Daoy (cell line): ENCODE measurements around the gene FLG. TPM values are rescaled to one million over a fixed set of nuclear protein-coding genes. Genes with fewer than 3 reads are reported as not detected.
"Not testable (repeated sequence)": the region's sequence is repeated elsewhere in the genome, so short reads cannot be mapped to it uniquely, and the experiment has no call there.

Experiments
- DNase-seq: peaks from one replicate; pipeline ENCODE4 v3.0.0-alpha.2; 2015; ENCODE audit warnings: low read depth
- total RNA-seq: library from RNA; depleted of rRNA; stranded (reverse); fragments of >200 nt; shearing (Covaris generic); gene quantifications from 2 replicates; pipeline ENCODE4 v1.2.3, GENCODE V29; 2014; rRNA removed

The FLG gene
- total RNA-seq, result 0.24 and 0.34 TPM in 2 replicates

DNA sequence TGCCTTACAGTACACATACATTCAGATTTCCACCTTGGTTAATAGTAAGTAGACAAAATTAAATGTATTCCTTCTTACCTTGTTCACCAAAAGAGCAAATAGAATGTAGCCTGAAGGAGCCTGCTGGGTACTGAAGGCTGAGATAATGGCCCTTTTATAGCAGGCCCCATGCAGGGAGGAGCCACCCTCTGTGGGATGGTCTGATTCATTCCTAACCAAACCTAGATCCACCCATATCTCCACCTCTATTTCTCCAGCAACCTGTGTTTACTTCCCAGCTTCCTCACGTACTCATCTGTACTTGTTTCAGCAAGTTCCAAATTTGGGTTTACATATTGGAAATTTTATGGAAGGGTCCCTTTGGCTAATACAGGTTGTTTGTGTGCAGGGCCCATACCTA, at the start of gene FLG:
FLG (minus strand) TSS at position 129 of the 400 bp plus-strand sequence. CDS start 9,783 bp downstream, outside the sequence.
- DNase-seq, result peak; percentile 24

DNA sequence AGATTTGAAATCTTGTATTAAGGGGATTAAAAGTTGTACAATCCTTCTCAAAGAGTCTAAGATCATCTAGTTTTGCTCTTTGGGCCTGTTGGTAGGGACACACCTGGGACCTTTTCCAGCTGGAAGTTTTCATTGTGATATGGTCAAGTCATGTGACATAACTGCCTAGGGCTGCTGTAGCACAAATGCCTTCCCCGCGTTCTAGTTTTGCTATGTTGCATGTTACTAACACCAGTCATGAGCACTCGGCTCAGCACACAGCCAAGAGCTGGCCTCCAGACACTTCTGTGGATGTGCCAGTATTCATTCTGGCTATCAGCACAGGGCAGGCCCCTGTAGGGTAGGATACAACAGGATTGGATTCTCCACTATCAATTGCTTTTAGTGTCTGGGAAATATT, 49.4 kb upstream of the FLG start:
- no peak for DNase-seq

GRCh38 chr1:152372672-152373071, 47.6 kb upstream of the FLG start:
- no peak for DNase-seq

GRCh38 chr1:152367436-152367835, 42.4 kb upstream of the FLG start:
- no peak for DNase-seq

GRCh38 chr1:152359906-152360305, 34.9 kb upstream of the FLG start, which contains the start of gene FLG2:
Gene FLG2, minus strand, starts transcription at chr1:152360006. Its CDS starts 1,122 bp downstream, at chr1:152358884.
- no peak for DNase-seq

DNA sequence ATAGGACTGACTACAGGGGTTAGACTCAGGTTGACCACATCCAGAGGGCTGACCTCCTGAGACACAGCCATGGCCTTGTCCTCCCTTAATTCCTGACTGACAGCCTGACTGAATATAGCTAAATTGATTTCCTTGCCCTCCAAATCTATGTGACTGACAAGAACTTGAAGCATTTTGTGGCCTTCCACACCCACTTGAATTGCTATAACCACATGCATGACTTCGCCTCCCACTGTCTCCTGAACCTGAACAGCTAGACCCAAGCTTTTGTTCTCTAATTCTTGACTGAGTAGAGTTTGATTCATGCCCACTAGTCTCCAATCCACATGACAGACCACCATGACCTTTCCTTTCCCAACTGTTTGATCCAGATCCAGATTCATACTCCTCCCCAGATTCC, 31.7 kb upstream of the FLG start:
- DNase-seq, result no peak

DNA sequence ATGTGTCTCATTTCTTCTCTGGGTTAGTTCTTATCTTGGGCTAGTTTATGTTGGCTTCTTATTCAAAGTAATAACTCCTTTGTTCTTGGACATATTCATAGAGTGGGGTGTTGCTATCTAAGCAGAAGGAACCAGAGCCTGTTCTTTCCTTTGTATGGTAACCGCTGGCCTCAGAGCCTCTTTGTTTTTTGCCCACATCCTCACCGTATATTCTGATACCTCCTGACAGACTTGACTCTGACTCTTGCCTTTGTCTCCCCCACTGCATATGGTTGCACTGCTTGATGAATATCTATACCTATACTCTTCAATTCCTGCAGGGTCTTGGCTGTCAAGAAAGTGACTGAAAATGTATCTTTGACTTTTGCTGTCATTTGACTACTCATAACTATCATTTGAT, 24.6 kb upstream of the FLG start:
- DNase-seq, result no peak

- peak; percentile 9 for DNase-seq
These were observed 23.4 kb upstream of the FLG start for GRCh38 chr1:152348447-152348846.

- DNase-seq, result peak; percentile 61
These were observed 22.2 kb upstream of the FLG start for GRCh38 chr1:152347116-152347728.

- no peak for DNase-seq
These were observed 19.4 kb upstream of the FLG start for GRCh38 chr1:152344438-152344837.

GRCh38 chr1:152343006-152343405, 18.0 kb upstream of the FLG start:
- no peak for DNase-seq

- DNase-seq, result no peak
These were observed 10.4 kb upstream of the FLG start for GRCh38 chr1:152335399-152335798.

DNA sequence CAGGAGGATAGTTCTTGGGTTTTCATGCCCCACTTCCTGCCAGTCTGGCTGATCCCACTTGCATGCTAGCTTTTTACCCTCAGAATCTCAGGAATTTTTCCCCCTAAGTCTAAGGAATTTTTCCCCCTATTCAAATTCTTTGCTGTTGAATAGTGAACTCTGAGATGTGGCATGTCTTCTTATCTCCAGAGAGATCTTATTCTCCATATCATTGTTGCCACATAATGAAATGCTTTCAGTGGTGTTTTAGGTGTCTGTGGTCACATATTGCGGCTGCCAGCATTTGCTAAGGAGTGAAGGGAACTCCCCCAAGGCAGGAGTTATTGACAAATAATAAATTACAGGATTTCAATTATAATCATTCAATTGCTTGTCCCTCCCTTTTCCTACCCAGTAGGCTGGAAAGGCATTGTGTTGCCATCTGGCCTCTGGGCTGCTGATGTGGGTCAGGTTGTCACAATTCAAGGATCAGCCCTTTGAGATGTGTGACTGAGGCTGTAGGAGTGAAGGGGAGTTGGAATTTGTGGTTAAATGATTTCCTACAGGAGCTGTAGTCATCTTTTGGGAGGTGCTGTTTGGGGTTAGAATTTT, 3.9 kb upstream of the FLG start:
- DNase-seq, result peak; percentile 59

DNA sequence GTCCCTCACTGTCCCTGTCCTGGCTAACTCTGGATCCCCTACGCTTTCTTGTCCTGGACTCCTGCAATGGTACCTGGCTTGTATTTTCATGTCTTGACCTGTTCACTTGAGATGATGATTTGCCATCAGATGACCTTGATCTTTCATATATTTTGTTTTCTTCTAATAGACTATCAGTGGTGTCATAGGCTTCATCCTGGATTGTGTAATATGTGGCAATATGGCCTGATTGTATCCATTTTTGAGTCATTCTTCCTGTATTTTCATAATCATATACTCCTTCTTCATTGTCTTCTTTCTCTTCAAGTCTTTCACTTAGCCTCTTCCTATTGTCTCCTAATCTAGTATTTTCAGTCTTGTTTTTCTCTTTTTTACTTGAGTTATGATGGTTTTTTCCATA, 11.1 kb downstream of the FLG start:
- DNase-seq, result no peak

GRCh38 chr1:152313319-152313801, 11.7 kb downstream of the FLG start:
- no peak for DNase-seq

DNA sequence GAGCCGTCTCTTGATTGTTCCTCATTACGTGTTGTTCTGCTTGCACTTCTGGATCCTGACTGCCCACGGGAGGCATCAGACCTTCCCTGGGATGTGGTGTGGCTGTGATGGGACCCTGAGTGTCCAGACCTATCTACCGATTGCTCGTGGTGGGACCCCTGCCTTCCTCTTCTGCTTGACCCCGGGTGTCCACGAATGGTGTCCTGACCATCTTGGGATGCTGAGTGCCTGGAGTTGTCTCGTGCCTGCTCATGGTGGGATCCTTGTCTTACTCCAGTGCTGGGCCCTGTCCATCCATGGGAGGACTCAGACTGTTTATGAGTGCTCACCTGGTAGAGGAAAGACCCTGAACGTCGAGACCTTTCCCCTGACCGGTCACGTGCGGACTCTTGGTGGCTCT, 12.9 kb downstream of the FLG start:
- DNase-seq, result not testable (repeated sequence)

DNA sequence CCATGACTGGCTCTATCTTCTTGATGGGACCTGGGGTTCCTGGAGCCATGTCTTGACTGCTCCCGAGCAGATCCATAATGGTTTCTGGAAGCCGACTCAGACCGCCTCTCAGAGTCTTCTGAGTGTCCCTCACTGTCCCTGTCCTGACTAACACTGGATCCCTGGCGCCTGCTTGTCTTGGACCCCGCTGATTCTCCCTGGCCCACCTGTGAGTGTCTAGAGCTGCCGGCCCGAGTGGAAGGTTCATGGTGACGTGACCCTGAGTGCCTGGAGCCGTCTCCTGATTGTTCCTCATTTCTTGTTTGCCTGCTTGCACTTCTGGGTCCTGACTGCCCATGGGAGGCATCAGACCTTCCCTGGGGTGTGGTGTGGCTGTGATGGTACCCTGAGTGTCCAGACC, 15.1 kb downstream of the FLG start:
- DNase-seq, result no peak

DNA sequence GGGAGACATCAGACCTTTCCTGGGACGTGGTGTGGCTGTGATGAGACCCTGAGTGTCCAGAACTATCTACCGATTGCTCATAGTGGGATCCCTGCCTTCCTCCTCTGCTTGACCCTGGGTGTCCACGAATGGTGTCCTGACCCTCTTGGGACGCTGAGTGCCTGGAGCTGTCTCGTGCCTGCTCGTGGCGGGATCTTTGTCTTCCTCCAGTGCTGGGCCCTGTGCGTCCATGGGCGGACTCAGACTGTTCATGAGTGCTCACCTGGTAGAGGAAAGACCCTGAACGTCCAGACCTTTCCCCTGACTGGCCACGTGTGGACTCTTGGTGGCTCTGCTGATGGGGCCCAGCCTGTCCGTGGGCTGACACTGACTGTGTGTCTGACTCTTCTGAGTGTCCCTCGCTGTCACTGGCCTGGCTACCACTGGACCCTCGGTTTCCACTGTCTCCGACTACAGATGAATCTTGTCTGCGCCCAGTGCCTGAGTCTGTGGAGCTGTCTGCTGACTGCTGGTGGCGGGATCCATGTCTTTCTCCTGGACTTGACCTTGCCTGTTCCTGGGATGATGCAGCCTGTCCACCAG, 15.6 kb downstream of the FLG start:
- not testable (repeated sequence) for DNase-seq

DNA sequence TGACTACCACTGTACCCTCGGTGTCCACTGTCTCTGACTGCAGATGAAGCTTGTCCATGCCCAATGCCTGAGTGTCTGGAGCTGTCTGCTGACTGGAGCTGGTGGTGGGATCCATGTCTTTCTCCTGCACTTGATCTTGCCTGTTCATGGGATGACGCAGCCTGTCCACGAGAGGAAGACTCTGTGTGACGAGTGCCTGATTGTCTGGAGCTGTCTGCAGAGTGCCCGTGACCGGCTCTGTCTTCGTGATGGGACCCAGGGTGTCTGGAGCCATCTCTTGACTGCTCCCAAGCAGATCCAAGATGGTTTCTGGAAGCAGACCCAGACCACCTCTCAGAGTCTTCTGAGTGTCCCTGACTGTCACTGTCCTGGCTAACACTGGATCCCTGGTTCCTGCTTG, 16.3 kb downstream of the FLG start:
- not testable (repeated sequence) for DNase-seq

DNA sequence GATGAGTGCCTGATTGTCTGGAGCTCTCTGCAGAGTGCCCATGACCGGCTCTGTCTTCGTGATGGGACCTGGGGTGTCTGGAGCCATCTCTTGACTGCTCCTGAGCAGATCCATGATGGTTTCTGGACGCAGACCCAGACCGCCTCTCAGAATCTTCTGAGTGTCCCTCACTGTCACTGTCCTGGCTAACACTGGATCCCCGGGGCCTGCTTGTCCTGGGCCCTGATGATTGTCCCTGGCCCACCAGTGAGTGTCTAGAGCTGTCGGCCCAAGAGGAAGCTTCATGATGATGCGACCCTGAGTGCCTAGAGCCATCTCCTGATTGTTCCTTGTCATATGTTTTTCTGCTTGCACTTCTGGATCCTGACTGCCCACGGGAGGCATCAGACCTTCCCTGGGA, 17.1 kb downstream of the FLG start:
- not testable (repeated sequence) for DNase-seq

DNA sequence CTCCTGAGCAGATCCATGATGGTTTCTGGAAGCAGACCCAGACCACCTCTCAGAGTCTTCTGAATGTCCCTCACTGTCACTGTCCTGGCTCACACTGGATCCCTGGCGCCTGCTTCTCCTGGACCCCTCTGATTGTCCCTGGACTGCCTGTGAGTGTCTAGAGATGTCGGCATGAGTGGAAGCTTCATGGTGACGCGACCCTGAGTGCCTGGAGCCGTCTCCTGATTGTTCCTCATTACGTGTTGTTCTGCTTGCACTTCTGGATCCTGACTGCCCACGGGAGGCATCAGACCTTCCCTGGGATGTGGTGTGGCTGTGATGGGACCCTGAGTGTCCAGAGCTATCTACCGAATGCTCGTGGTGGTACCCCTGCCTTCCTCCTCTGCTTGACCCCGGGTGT, 18.9 kb downstream of the FLG start:
- not testable (repeated sequence) for DNase-seq

- DNase-seq, result not testable (repeated sequence)
These were observed 20.3 kb downstream of the FLG start for GRCh38 chr1:152304773-152305172.
